Small intestine (tissue), 7 donors: ENCODE data around the gene SNUPN. TPM values are rescaled to one million over a fixed set of nuclear protein-coding genes. Genes with fewer than 3 reads are reported as not detected.

ENCODE experiments used
- DNase-seq, 2 donors: peaks; one replicate each; pipeline versions ENCODE4 v3.0.0 to v3.0.0-alpha.2; 2013
- FAIRE-seq: peaks from 2 replicates; lab custom pipeline; 2012; peaks lifted over from hg19 to GRCh38; lab: Jason Lieb, UNC
- H3K27ac ChIP-seq, 3 donors: one replicate each; pipeline ENCODE4 v1.5.1; 2013; ENCODE audit warnings: low read length in 2 of 3, mild to moderate bottlenecking in 2 of 3, control low read depth in 1 of 3, inconsistent platforms in 1 of 3, low read depth in 1 of 3, moderate library complexity in 1 of 3
- H3K27me3 ChIP-seq, 3 donors: one replicate each; pipeline ENCODE4 v1.6.1; 2013; ENCODE audit warnings: low read length in 3 of 3, inconsistent platforms in 1 of 3; ENCODE audit not compliant: control insufficient read depth in 3 of 3, insufficient read depth in 3 of 3
- H3K36me3 ChIP-seq, 3 donors: one replicate each; pipeline ENCODE4 v1.6.1; 2013; ENCODE audit warnings: low read length in 3 of 3, inconsistent platforms in 1 of 3, low read depth in 1 of 3, mild to moderate bottlenecking in 1 of 3, moderate library complexity in 1 of 3; ENCODE audit not compliant: control insufficient read depth in 3 of 3, insufficient read depth in 2 of 3
- H3K4me1 ChIP-seq, 3 donors: one replicate each; pipeline ENCODE4 v1.6.1; 2013; ENCODE audit warnings: low read length in 2 of 3, inconsistent platforms in 1 of 3, low read depth in 1 of 3, mild to moderate bottlenecking in 1 of 3, moderate library complexity in 1 of 3; ENCODE audit not compliant: control insufficient read depth in 3 of 3, insufficient read depth in 2 of 3
- H3K4me3 ChIP-seq, 3 donors: one replicate each; pipeline ENCODE4 v1.5.1; 2013; ENCODE audit warnings: low read length in 3 of 3, control low read depth in 1 of 3, inconsistent platforms in 1 of 3, low read depth in 1 of 3, mild to moderate bottlenecking in 1 of 3, moderate library complexity in 1 of 3
- H3K9me3 ChIP-seq, 2 donors: one replicate each; pipeline ENCODE4 v1.6.1; 2013; ENCODE audit warnings: low read depth in 1 of 2, low read length in 1 of 2; ENCODE audit not compliant: control insufficient read depth in 2 of 2, insufficient read depth in 1 of 2
- WGBS, 3 donors: extraction: QIAGEN DNeasy Blood & Tissue Kit; methylation state at CpG; one replicate each; pipeline ENCODE4 v1.1.7; 2013; 5-methylcytosine and 5-hydroxymethylcytosine counted together
- polyA plus RNA-seq, 4 donors: library from polyadenylated mRNA; stranded (reverse) in 3 of 4; unstranded in 1 of 4; fragments of 200-250 nt in 3 of 4; fragments of 120-200 nt in 1 of 4; gene quantifications; one replicate each; pipeline versions ENCODE4 v1.2.1 to v1.2.3, GENCODE V29; 2013
- donor health status: healthy with polysubstance abuse.
- donor health status: control.
- donor health status: control.
- donor health status: Bipolar disorder and iron deficiency.
- donor health status: healthy.

The SNUPN gene
- polyA plus RNA-seq, 4 donors, result 19.5 to 24.6 (median 21.2) TPM

DNA sequence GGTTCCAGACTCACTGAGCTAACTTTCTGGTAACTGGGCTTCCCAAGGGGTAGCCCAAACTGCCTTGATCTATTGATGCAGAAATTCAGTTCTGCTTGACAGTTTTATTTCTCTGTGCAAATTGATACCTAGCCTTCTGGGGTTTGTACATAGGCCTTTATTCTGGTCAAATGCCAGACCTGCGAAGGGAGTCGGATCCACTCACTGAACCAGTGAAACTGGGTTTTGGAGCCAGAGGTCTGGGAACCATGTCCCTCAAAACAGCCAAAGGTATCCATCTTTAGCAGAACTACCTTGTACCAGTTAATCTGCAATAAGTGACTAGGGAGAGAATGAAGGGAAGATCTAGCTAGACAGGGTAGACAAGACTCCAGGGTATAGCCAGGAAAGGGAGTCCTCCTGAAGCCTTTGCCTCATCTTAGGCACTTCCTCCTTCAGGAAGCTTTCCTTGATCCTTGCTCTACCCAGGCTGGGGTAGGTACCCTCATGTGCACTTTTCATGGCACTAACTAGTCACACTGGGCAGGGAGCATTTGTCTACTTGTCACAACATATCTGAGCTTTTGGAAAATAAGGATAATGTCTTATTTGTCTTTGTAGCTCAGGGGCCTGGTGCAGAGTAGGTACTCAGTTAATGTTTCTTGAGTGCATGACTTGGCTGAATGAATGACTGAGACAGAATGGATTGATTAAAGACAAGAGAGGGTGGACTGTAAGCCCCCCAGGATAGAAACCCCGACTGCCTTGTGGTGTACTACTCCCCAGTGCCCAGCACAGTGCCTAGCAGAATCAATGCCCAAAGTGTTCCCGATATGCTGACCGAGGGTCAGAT, 20.8 kb upstream of the SNUPN start:
- H3K27ac ChIP-seq, result peak overlapping the region; percentile 87 to 93 (median 89)
- H3K27me3 ChIP-seq, result no peaks in the 10 kb centered on the region
- H3K36me3 ChIP-seq, result peaks cover 0 to 24% (median 0%) of the 10 kb centered on the region in 3 donors
- peaks cover 4 to 38% (median 13%) of the 10 kb centered on the region in 3 donors for H3K4me1 ChIP-seq
- no peak for DNase-seq
- H3K9me3 ChIP-seq, result no peaks in the 10 kb centered on the region
- FAIRE-seq, result no peak
- H3K4me3 ChIP-seq, result peak overlapping the region in 2 of 3 donors; percentile 86 to 92
- 29 to 40% (median 36%) methylated on average over 5 of the region's 5 CpGs for WGBS, 3 donors

DNA sequence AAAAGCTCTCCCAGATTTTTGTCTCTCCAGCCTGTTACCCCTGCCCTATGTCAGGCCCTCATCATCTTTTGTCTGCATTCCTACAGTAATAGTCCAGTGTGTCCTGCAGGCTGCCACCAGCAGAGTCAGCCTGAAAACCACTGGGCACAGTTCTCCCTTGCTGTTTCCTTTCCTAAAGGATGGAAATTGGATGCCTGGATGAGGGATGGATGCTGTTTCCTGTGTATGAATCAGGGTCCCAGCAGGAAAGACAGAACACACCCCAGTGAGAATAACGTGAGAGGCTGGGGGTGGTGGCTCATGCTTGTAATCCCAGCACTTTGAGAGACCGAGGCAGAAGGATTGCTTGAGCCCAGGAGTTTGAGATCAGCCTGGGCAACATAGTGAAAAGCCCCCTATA, 18.9 kb upstream of the SNUPN start:
- no peak for DNase-seq
- Histone ChIP-seq H3K27ac (no peak overlapping the region), H3K27me3 (no peaks in the 10 kb centered on the region), H3K4me1 (peaks cover 0 to 30% (median 4%) of the 10 kb centered on the region in 3 donors), H3K9me3 (no peaks in the 10 kb centered on the region), H3K4me3 (no peak overlapping the region), H3K36me3 (peaks cover 0 to 5% (median 0%) of the 10 kb centered on the region in 3 donors)
- 78 to 84% (median 80%) methylated on average over 2 of the region's 2 CpGs for WGBS, 3 donors
- no peak for FAIRE-seq

DNA sequence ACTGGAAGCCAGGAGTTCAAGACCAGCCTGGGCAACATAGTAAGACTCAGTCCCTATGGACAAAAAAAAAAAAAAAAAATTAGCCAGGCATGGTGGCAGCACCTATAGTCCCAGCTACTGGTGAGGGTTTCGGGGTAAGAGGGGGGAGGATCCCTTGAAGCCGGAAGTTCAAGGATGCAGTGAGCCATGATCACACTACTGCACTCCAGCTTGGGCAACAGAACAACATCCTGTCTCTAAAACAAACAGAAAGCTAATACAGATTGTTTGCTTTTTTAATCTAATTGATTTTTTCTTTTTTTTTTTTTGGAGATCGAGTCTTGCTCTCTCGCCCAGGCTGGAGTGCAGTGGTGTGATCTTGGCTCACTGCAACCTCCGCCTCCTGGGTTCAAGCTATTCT, 16.1 kb upstream of the SNUPN start:
- FAIRE-seq, result no peak
- 67 to 76% (median 74%) methylated on average over 5 of the region's 5 CpGs for WGBS, 3 donors

DNA sequence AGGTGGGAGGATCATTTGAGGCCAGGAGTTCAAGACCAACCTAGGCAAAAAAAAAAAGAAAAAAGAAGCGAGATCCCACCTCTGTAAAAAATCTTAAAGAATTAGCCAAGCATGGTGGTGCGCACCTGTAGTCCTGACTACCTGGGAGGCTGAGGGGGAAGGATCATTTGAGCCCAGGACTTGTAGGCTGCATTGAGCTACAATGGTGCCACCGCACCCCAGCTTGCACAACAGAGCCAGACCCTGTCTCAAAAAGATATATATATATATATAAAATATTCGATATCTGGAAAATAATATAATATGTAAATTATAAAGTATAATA, 15.6 kb upstream of the SNUPN start:
- no peaks in the 10 kb centered on the region for H3K27me3 ChIP-seq
- peak overlapping the region in 2 of 3 donors; percentile 91 to 99 for H3K27ac ChIP-seq
- 76 to 79% (median 78%) methylated on average over 4 of the region's 4 CpGs for WGBS, 3 donors
- no peak for DNase-seq
- H3K4me3 ChIP-seq, result peak overlapping the region in 1 of 3 donors; percentile 67
- H3K36me3 ChIP-seq, result peaks cover 0 to 8% (median 0%) of the 10 kb centered on the region in 3 donors
- FAIRE-seq, result no peak
- no peaks in the 10 kb centered on the region for H3K9me3 ChIP-seq
- H3K4me1 ChIP-seq, result peaks cover 4 to 14% (median 6%) of the 10 kb centered on the region in 3 donors

More for the DNA sequence above, 16.1 kb upstream of the SNUPN start:
- Histone ChIP-seq H3K27me3 (no peaks in the 10 kb centered on the region), H3K4me3 (no peak overlapping the region), H3K9me3 (no peaks in the 10 kb centered on the region), H3K36me3 (peaks cover 0 to 8% (median 0%) of the 10 kb centered on the region in 3 donors), H3K4me1 (peaks cover 4 to 19% (median 10%) of the 10 kb centered on the region in 3 donors), H3K27ac (no peak overlapping the region)
- DNase-seq, result no peak

DNA sequence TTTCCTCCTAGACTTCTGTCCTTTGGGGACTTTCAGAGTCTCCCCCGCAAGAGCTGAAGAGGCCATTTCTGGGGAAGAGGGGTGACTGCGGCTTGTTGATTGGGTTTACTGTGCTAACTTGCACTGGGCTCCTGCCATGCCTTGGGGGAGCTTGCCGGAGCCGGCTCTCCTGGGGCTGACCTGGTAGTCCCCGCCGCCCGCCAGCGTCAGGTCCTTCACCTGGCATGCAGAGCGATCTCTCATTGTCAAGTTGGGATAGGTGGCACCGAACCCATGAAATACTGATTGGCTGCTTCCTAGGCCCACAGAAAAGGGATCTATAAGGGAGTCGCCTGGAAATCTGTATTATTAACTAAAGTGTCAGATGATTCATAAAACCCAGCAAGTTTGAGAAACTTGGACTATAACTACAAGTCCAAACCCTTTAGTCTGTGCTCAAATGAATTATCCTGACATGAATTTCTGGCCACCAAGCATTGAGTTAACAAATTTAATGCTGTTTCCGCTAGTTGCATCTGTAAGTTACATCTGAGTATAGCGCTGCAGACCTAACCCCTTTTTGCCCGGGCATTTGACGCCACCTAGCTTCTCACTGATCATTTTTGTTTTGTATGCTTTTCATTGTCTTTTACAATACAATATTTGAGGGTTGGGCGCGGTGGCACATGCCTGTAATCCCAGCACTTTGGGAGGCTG, 15.1 kb upstream of the SNUPN start:
- Histone ChIP-seq H3K27me3 (no peaks in the 10 kb centered on the region), H3K27ac (peak overlapping the region; percentile 91 to 99 (median 93)), H3K36me3 (peaks cover 0 to 8% (median 0%) of the 10 kb centered on the region in 3 donors), H3K9me3 (no peaks in the 10 kb centered on the region), H3K4me3 (peak overlapping the region; percentile 25 to 79 (median 67)), H3K4me1 (peaks cover 4 to 10% (median 6%) of the 10 kb centered on the region in 3 donors)
- DNase-seq (peak in 1 of 2 donors; percentile 47), FAIRE-seq (no peak)
- 4 to 7% (median 7%) methylated on average over 17 of the region's 17 CpGs for WGBS, 3 donors

DNA sequence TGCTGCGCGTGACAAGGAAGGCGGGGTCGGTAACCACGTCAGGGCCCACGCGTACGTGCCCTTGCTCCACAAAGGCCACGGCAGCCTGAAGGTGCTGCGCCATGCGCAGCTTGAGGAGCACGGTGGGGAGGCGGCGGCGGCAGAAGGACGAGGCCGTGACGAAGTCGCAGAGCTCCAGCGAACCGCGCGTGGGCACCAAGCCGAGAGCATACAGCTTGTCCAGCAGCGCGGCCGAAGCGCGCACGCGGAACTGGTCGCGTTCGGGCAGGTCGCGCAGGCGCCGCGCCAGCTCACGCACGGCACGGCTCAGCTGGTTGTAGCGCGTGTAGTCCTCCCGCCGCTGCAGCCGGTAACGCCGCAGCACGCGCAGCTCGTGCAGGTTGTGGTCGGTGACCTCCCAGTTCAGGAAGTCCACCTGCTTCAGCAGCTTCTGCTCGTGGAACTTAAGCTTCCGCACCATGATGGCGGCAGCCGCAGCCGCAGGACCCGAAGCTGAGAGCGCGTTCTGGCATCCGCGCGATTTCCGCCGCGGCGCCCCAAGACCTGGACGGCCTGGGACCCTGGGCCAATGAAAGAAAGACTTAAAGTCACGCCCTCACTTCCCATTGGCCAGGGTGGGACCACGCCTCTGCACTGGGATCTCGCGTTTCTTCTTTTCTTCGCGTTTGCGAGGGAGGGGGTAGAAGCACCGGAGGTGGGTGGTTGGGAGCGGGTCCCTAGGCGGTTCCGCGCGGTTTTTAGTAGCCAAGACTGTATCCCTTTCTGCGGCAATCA, 14.4 kb upstream of the SNUPN start, which contains the start of gene IMP3:
Gene IMP3 (minus strand): TSS at position 516 of the 774 bp plus-strand sequence. CDS start 56 bp downstream, at position 460.
- Histone ChIP-seq H3K27me3 (no peaks in the 10 kb centered on the region), H3K4me1 (peaks cover 4 to 10% (median 6%) of the 10 kb centered on the region in 3 donors), H3K9me3 (no peaks in the 10 kb centered on the region), H3K4me3 (peak within 1 kb of the TSS; percentile 67 to 89 (median 79)), H3K27ac (peak within 1 kb of the TSS; percentile 91 to 99 (median 95)), H3K36me3 (peaks cover 0 to 8% (median 0%) of the 10 kb centered on the region in 3 donors)
- FAIRE-seq (no peak), DNase-seq (peak; percentile 98 to 99)
- 0 to 1% (median 0%) methylated on average over 70 to 83 of the region's 83 CpGs for WGBS, 3 donors

DNA sequence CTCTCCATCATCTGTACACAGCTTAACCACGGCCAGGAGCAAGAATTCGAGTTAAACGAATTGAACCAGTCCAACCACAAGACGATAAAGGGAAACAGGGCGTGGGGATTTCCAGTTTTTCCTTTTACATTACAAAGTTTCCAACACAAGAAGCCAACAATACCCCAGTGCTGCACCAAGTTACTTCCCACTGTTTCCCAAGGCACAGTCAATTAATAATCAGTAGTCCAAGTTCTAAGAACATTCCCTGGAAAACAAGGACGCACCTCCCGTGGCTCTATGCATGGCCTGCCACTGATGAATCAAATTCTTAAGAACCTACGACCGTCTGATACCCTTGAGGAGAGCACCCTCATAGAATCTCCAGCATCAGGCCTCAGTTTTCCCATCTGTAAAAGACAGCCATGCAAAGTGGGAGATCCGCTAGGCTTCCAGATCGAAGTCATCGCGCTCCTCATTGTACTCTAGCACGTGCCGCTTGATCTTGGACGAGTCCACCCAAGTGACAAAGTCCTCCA, 13.7 kb upstream of the SNUPN start:
- no peak for DNase-seq
- peak overlapping the region; percentile 91 to 99 (median 95) for H3K27ac ChIP-seq
- no peaks in the 10 kb centered on the region for H3K27me3 ChIP-seq
- peaks cover 4 to 10% (median 6%) of the 10 kb centered on the region in 3 donors for H3K4me1 ChIP-seq
- no peaks in the 10 kb centered on the region for H3K9me3 ChIP-seq
- FAIRE-seq, result no peak
- peaks cover 0 to 8% (median 0%) of the 10 kb centered on the region in 3 donors for H3K36me3 ChIP-seq
- peak overlapping the region; percentile 67 to 89 (median 79) for H3K4me3 ChIP-seq
- 1 to 2% (median 1%) methylated on average over 16 of the region's 16 CpGs for WGBS, 3 donors
